Endothelial cell of umbilical vein (primary cell): ENCODE data around the gene MRPL44.

Experiments used
- EZH2 ChIP-seq: IDR thresholded peaks from 2 replicates; pipeline ENCODE4 v1.6.1; 2012; ENCODE audit warnings: borderline replicate concordance, low read depth, mild to moderate bottlenecking, moderate library complexity, low read length, inconsistent platforms; ENCODE audit not compliant: severe bottlenecking
- GATA2 ChIP-seq: IDR thresholded peaks from 2 replicates; pipeline ENCODE4 v1.7.0; 2011; ENCODE audit warnings: low read depth, mild to moderate bottlenecking, moderate library complexity, mixed read lengths, low read length; ENCODE audit not compliant: insufficient read length, insufficient read depth
- JUN ChIP-seq: IDR thresholded peaks from 2 replicates; pipeline ENCODE4 v1.6.1; 2011; ENCODE audit warnings: borderline replicate concordance, low read depth; ENCODE audit not compliant: insufficient read length, insufficient read depth
- MYC ChIP-seq: IDR thresholded peaks from one replicate; pipeline ENCODE4 v1.6.1; 2011; ENCODE audit warnings: mild to moderate bottlenecking, low read depth, low read length
- POLR2A ChIP-seq: IDR thresholded peaks from 2 replicates; pipeline ENCODE4 v1.6.1; 2012; ENCODE audit warnings: low read depth, mild to moderate bottlenecking, control low read depth, low read length
- POLR2AphosphoS5 ChIP-seq: IDR thresholded peaks from 2 replicates; pipeline ENCODE4 v1.6.1; 2012; ENCODE audit warnings: low read depth, mild to moderate bottlenecking, control low read depth, low read length, moderate library complexity; ENCODE audit not compliant: insufficient read depth
- TF ChIP-seq, protein P1 (sequence below), 2 donors: IDR thresholded peaks; 1 replicate in 1 of 2; 2 replicates in 1 of 2; pipeline ENCODE4 v1.5.1; 2011; ENCODE audit warnings: low read length in 2 of 2, mild to moderate bottlenecking in 2 of 2, moderate library complexity in 2 of 2, control low read depth in 1 of 2, inconsistent platforms in 1 of 2, low read depth in 1 of 2; ENCODE audit not compliant: insufficient read depth in 1 of 2; ENCODE audit errors: extremely low read depth in 1 of 2
- TF ChIP-seq, protein P2 (sequence below): IDR thresholded peaks from 2 replicates; pipeline ENCODE4 v1.6.1; 2011; ENCODE audit not compliant: insufficient read depth, insufficient read length

DNA sequence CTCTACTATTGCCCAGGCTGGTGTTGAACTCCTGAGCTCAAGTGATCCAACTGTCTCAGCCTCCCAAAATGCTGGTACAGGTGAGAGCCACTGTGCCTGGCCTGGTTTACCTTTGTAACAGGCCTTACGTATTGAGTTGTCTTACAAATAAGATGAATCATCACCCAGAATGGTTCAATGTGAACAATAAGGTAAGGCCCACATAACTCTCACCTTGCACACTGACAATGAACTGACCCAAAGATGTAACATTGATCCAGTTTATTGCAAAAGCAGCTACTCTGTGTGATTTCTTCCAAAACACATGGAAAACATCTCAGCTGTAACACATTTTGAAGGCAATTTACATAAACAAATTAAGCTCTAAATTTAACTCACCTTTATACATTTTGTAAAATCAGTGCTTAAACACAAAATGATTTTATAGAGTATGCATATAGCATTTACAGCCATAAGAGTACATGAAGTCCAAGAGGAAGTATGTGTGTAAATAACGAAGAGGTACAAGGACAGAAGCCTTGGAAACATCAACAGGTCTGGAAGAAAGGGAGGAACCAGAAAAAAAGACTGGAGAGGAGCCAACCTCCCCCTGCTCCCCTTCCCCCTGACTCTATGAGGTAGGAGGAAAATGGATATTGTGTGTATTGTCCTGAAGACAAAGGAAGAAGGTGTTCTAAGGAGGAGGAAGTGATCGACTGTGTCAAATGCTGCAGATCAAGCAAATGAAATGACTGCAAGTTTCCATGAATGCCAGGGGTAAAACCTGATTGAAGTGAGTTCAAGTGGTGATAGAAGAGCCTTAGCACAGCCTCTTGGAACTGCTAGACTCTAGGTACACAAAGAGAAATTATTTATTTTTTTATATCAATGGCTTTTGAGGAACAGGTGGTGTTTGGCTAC lies 6.6 kb upstream of the MRPL44 start:
- TF ChIP-seq, protein P1, sequence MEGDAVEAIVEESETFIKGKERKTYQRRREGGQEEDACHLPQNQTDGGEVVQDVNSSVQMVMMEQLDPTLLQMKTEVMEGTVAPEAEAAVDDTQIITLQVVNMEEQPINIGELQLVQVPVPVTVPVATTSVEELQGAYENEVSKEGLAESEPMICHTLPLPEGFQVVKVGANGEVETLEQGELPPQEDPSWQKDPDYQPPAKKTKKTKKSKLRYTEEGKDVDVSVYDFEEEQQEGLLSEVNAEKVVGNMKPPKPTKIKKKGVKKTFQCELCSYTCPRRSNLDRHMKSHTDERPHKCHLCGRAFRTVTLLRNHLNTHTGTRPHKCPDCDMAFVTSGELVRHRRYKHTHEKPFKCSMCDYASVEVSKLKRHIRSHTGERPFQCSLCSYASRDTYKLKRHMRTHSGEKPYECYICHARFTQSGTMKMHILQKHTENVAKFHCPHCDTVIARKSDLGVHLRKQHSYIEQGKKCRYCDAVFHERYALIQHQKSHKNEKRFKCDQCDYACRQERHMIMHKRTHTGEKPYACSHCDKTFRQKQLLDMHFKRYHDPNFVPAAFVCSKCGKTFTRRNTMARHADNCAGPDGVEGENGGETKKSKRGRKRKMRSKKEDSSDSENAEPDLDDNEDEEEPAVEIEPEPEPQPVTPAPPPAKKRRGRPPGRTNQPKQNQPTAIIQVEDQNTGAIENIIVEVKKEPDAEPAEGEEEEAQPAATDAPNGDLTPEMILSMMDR (IDR thresholded peaks at IDR 0.05; ENCODE audit: extremely low read depth in 1 of 2, insufficient read depth in 1 of 2, low read depth in 1 of 2, low read length in 2 of 2) = no peak
- TF ChIP-seq POLR2AphosphoS5 = no peak
- TF ChIP-seq MYC = no peak
- TF ChIP-seq POLR2A = no peak
- TF ChIP-seq EZH2 = no peak
- TF ChIP-seq GATA2 = no peak
- TF ChIP-seq JUN = no peak
- TF ChIP-seq, protein P2, sequence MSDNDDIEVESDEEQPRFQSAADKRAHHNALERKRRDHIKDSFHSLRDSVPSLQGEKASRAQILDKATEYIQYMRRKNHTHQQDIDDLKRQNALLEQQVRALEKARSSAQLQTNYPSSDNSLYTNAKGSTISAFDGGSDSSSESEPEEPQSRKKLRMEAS = no peak
